Lower leg skin (tissue), 4 donors: Measurements from ENCODE around the gene TMEM209. TPM values are rescaled to one million over a fixed set of nuclear protein-coding genes. Genes with fewer than 3 reads are reported as not detected.

Experiments
- DNase-seq, 2 donors: peaks; one replicate each; pipeline ENCODE4 v3.0.0-alpha.2; 2019; ENCODE audit warnings: low spot score in 2 of 2
- H3K4me3 ChIP-seq: fragments of 200-600 bp; sonication (generic); 2 replicates; pipeline ENCODE4 v1.5.1; 2017; ENCODE audit warnings: mild to moderate bottlenecking, low read depth; ENCODE audit not compliant: poor library complexity, severe bottlenecking
- CTCF ChIP-seq, 3 donors: fragments of 450-650 bp; IDR thresholded peaks; one replicate each; pipeline ENCODE4 v1.5.1; 2016; ENCODE audit warnings: antibody characterized with exemption in 3 of 3, mild to moderate bottlenecking in 3 of 3, moderate library complexity in 2 of 3
- POLR2A ChIP-seq, 2 donors: fragments of 450-650 bp; IDR thresholded peaks; one replicate each; pipeline ENCODE4 v1.6.1; 2016 to 2017; ENCODE audit warnings: antibody characterized with exemption in 2 of 2, mild to moderate bottlenecking in 1 of 2, moderate library complexity in 1 of 2
- WGBS, 2 donors: methylation state at CpG; one replicate each; pipeline ENCODE4 v1.1.5; 2018; 5-methylcytosine and 5-hydroxymethylcytosine counted together
- intact Hi-C: fragments of 100-400 bp; cut with DNase I; formaldehyde crosslinking; loops from one replicate; pipeline ENCODE4 v1.15.0; 2023; ENCODE audit warnings: low total_unique reads
- total RNA-seq, 4 donors: library from RNA; depleted of rRNA; stranded (reverse); fragments of >200 nt; gene quantifications; one replicate each; pipeline ENCODE4 v1.1.0, GENCODE V29; 2016

Gene TMEM209
- total RNA-seq, 4 donors from 2014 or later, result 8.0 to 12.7 (median 9.7) TPM

- intact Hi-C loops, result no loop called here
- 69 to 80% methylated on average over 2 of the region's 2 CpGs for WGBS, 2 donors
- TF ChIP-seq POLR2A (IDR thresholded peaks at IDR 0.05) (no peak), CTCF (IDR thresholded peaks at IDR 0.05) (no peak)
- no peak for DNase-seq
- no peak overlapping the region for H3K4me3 ChIP-seq
These were observed 22.2 kb downstream of the TMEM209 start for GRCh38 chr7:130182990-130183389.

DNA sequence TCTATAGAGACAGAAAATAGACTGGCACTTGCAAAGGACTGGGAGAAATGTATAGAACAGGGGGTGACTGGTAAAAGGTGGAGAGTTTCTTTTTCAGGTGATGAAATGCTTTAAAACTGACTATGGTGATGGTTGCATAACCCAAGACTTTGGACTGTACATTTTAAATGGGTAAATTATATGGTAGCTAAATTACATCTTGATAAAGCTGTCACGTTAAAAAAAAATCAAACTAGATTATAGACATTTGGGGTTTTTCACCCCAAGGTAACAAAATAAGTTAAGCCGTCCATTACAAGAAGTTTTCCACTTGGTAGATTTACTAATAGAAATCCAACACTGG is 24.0 kb downstream of the TMEM209 start:
- whole genome bisulfite sequencing, 2 donors, result 88 to 93% methylated on average over 2 of the region's 2 CpGs
- intact Hi-C loops, result no loop called here
- no peak for DNase-seq
- TF ChIP-seq CTCF (IDR thresholded peaks at IDR 0.05) (no peak), POLR2A (IDR thresholded peaks at IDR 0.05) (no peak)
- no peak overlapping the region for H3K4me3 ChIP-seq

GRCh38 chr7:130180571-130181262 is 24.5 kb downstream of the TMEM209 start:
- 91 to 93% methylated on average over 9 of the region's 9 CpGs for WGBS, 2 donors
- no peak overlapping the region for H3K4me3 ChIP-seq
- intact Hi-C loops, result no loop called here
- TF ChIP-seq CTCF (IDR thresholded peaks at IDR 0.05) (no peak), POLR2A (IDR thresholded peaks at IDR 0.05) (no peak)
- no peak for DNase-seq

DNA sequence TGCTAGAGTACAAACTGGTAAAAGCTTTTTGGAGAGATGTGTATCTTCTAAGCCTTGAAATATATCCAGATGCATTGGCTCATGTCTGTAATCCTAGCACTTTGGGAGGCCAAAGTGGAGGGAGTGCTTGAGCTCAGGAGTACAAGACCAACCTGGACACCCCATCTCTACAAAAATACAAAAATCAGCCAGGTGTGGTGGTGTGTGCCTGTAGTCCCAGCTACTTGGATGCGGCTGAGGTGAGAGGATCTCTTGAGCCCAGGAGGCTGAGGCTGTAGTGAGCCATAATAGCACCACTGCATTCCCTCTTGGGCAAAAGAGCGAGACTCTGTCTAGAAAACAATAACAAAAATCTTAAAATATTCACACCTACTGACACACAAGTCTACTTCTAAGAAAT is 25.6 kb downstream of the TMEM209 start:
- intact Hi-C loops, result no loop called here
- WGBS, 2 donors, result 98 to 100% methylated on average over 2 of the region's 2 CpGs
- DNase-seq, result no peak
- H3K4me3 ChIP-seq, result no peak overlapping the region
- no peak for TF ChIP-seq POLR2A (IDR thresholded peaks at IDR 0.05)
- no peak for TF ChIP-seq CTCF (IDR thresholded peaks at IDR 0.05)

GRCh38 chr7:130178251-130178650 is 27.0 kb downstream of the TMEM209 start:
- 90 to 94% methylated on average over 4 of the region's 4 CpGs for WGBS, 2 donors
- TF ChIP-seq CTCF (IDR thresholded peaks at IDR 0.05) (no peak), POLR2A (IDR thresholded peaks at IDR 0.05) (no peak)
- no peak overlapping the region for H3K4me3 ChIP-seq
- DNase-seq, result no peak
- intact Hi-C loops, result no loop called here
